B cell (primary cell): Measurements from ENCODE around the gene NUBP2. TPM values are rescaled to one million over a fixed set of nuclear protein-coding genes. Genes with fewer than 3 reads are reported as not detected.

ENCODE experiments used
- ATAC-seq: fragments of 200-7000 bp; cut with Tn5 transposase; one replicate; pipeline ENCODE4 v1.10.0; 2021; ENCODE audit warnings: low read depth, mild to moderate bottlenecking, moderate number of reproducible peaks, moderate library complexity
- CTCF ChIA-PET: fragments of 350-600 bp; sonication (Branson Sonifier 250); formaldehyde crosslinking; loops from one replicate; lab custom pipeline; 2021; ENCODE audit warnings: antibody characterized with exemption, inconsistent platforms; lab: Charles Lee
- POLR2A ChIA-PET: fragments of 350-600 bp; sonication (Branson Sonifier 250); formaldehyde crosslinking; loops from one replicate; lab custom pipeline; 2021; ENCODE audit warnings: antibody characterized with exemption; lab: Charles Lee
- DNase-seq: peaks from one replicate; pipeline ENCODE4 v3.0.0; 2013
- H2AFZ ChIP-seq: 2 replicates; pipeline ENCODE4 v1.6.1; 2012; ENCODE audit warnings: mild to moderate bottlenecking, low read depth, low read length; ENCODE audit not compliant: insufficient read depth, poor library complexity, severe bottlenecking
- H3K27ac ChIP-seq, 2 donors: 1 replicate in 1 of 2; 2 replicates in 1 of 2; pipeline ENCODE4 v1.5.1; 2012 to 2013; ENCODE audit warnings: low read length in 2 of 2, mild to moderate bottlenecking in 2 of 2, moderate library complexity in 1 of 2
- H3K27me3 ChIP-seq, 4 experiments: fragments of 200-600 bp in 1 of 4; sonication (generic) in 1 of 4; replicated peaks in 1 of 4; 1 replicate in 2 of 4; 2 replicates in 2 of 4; pipeline versions ENCODE4 v1.6.1 to v1.7.0; 2013 to 2016; ENCODE audit warnings: low read length in 3 of 4, mild to moderate bottlenecking in 2 of 4, mixed read lengths in 1 of 4, moderate library complexity in 1 of 4; ENCODE audit not compliant: insufficient read depth in 4 of 4, control insufficient read depth in 3 of 4; ENCODE audit errors: control extremely low read depth in 1 of 4
- H3K36me3 ChIP-seq, 2 experiments: replicated peaks in 1 of 2; 1 replicate in 1 of 2; 2 replicates in 1 of 2; pipeline versions ENCODE4 v1.6.1 to v1.7.1; 2013; ENCODE audit warnings: low read length in 1 of 2; ENCODE audit not compliant: insufficient read depth in 2 of 2, control insufficient read depth in 1 of 2; ENCODE audit errors: control extremely low read depth in 1 of 2, extremely low read depth in 1 of 2
- H3K4me1 ChIP-seq, 2 donors: fragments of 200-600 bp in 1 of 2; sonication (generic) in 1 of 2; 1 replicate in 1 of 2; 2 replicates in 1 of 2; pipeline versions ENCODE4 v1.5.1 to v1.6.1; 2013 to 2017; ENCODE audit warnings: low read length in 2 of 2; ENCODE audit not compliant: control insufficient read depth in 2 of 2, insufficient read depth in 2 of 2
- H3K4me2 ChIP-seq: replicated peaks from 2 replicates; pipeline ENCODE3; 2012; ENCODE audit warnings: mild to moderate bottlenecking, low read depth, low read length; ENCODE audit not compliant: poor library complexity, severe bottlenecking
- H3K4me3 ChIP-seq, 5 experiments: fragments of 200-600 bp in 1 of 5; sonication (generic) in 1 of 5; 1 replicate in 3 of 5; 2 replicates in 2 of 5; pipeline versions ENCODE4 v1.5.1 to v1.7.0; 2011 to 2016; ENCODE audit warnings: low read length in 4 of 5, mild to moderate bottlenecking in 4 of 5, low read depth in 2 of 5, control low read depth in 1 of 5, moderate library complexity in 1 of 5; ENCODE audit not compliant: insufficient read depth in 1 of 5; ENCODE audit errors: control extremely low read depth in 1 of 5, extremely low read depth in 1 of 5
- H3K79me2 ChIP-seq: fragments of 200-600 bp; sonication (generic); one replicate; pipeline ENCODE4 v1.6.0; 2016; ENCODE audit warnings: low read length; ENCODE audit not compliant: control insufficient read depth, insufficient read depth
- H3K9ac ChIP-seq: fragments of 200-600 bp; sonication (generic); 2 replicates; pipeline ENCODE4 v1.6.1; 2017; ENCODE audit warnings: mild to moderate bottlenecking, low read length, moderate library complexity
- H3K9me3 ChIP-seq, 3 donors: one replicate each; pipeline versions ENCODE4 v1.6.1 to v1.7.1; 2013; ENCODE audit warnings: low read length in 2 of 3; ENCODE audit not compliant: control insufficient read depth in 2 of 3, insufficient read depth in 1 of 3; ENCODE audit errors: control extremely low read depth in 1 of 3
- H4K20me1 ChIP-seq: 2 replicates; pipeline ENCODE4 v1.6.0; 2012; ENCODE audit warnings: mild to moderate bottlenecking, low read length; ENCODE audit not compliant: insufficient read depth, control insufficient read depth, poor library complexity, severe bottlenecking
- H3K27ac Mint-ChIP-seq: one replicate; pipeline ENCODE4 v1.8.0; 2021; ENCODE audit warnings: mixed read lengths
- H3K27me3 Mint-ChIP-seq: one replicate; pipeline ENCODE4 v1.8.0; 2021; ENCODE audit warnings: mixed read lengths
- H3K4me1 Mint-ChIP-seq: one replicate; pipeline ENCODE4 v1.8.0; 2021; ENCODE audit warnings: mixed read lengths
- H3K4me3 Mint-ChIP-seq: one replicate; pipeline ENCODE4 v1.8.0; 2021; ENCODE audit warnings: mixed read lengths
- H3K9me3 Mint-ChIP-seq: one replicate; pipeline ENCODE4 v1.8.0; 2022; ENCODE audit warnings: mixed read lengths; ENCODE audit not compliant: insufficient read depth
- CTCF ChIP-seq: fragments of 200-600 bp; IDR thresholded peaks from one replicate; pipeline ENCODE4 v1.8.0; 2022; ENCODE audit warnings: antibody characterized with exemption, mild to moderate bottlenecking
- EZH2 ChIP-seq: IDR thresholded peaks from 2 replicates; pipeline ENCODE4 v1.6.1; 2012; ENCODE audit warnings: borderline replicate concordance, low read depth, mild to moderate bottlenecking, moderate library complexity, low read length; ENCODE audit not compliant: insufficient read depth, poor library complexity, severe bottlenecking
- WGBS: methylation state at CpG from one replicate; pipeline ENCODE4 v1.1.5; 2013; ENCODE audit warnings: missing lambda C conversion rate; ENCODE audit not compliant: insufficient coverage; 5-methylcytosine and 5-hydroxymethylcytosine counted together
- intact Hi-C: fragments of 100-400 bp; cut with micrococcal nuclease; formaldehyde crosslinking; loops from one replicate; pipeline ENCODE4 v1.10.0; 2022
- polyA plus RNA-seq: library from polyadenylated mRNA; depleted of rRNA; stranded (reverse); fragments of >200 nt; gene quantifications from 2 replicates; pipeline ENCODE4 v1.2.3, GENCODE V29; 2012
- total RNA-seq, 2 donors: library from RNA; stranded (reverse); fragments of 120-200 nt in 1 of 2; gene quantifications; 1 replicate in 1 of 2; 2 replicates in 1 of 2; pipeline versions ENCODE4 v1.2.3 to v1.2.4, GENCODE V29; 2013 to 2022

The NUBP2 gene
- total and polyA plus RNA-seq, 2 donors (not counting 1 experiment from before 2014, with no cell fraction given): 50.2 to 71.7 TPM

GRCh38 chr16:1745900-1746692 lies 36.7 kb upstream of the NUBP2 start:
- Histone ChIP-seq H3K9ac (no peak overlapping the region), H3K36me3 (peaks cover 0 to 67% of the 10 kb centered on the region in 2 experiments), H3K4me2 (no peak overlapping the region), H3K79me2 (peaks cover 58% of the 10 kb centered on the region), H3K27ac (no peak overlapping the region), H3K27me3 (no peaks in the 10 kb centered on the region), H3K4me3 (no peak overlapping the region), H3K9me3 (no peaks in the 10 kb centered on the region), H3K4me1 (no peaks in the 10 kb centered on the region), H4K20me1 (peaks cover 57% of the 10 kb centered on the region), H2AFZ (no peak overlapping the region)
- Mint-ChIP-seq H3K4me1 (no peaks in the 10 kb centered on the region), H3K4me3 (no peak overlapping the region), H3K27me3 (no peaks in the 10 kb centered on the region), H3K27ac (no peak overlapping the region), H3K9me3 (no peaks in the 10 kb centered on the region)
- TF ChIP-seq CTCF: no peak
- TF ChIP-seq EZH2: no peak
- WGBS: 98% methylated on average over 25 of the region's 29 CpGs
- DNase-seq (no peak), ATAC-seq (no peak)
- intact Hi-C loops: no loop called here
- ChIA-PET POLR2A (no interaction called here), CTCF (interaction anchor here (0.9 kb wide), 1 partner anchor 35 kb away, joined by 3 read pairs; no protein-coding TSS in a partner anchor)

GRCh38 chr16:1746693-1747195 lies 36.0 kb upstream of the NUBP2 start:
- H3K27me3 Mint-ChIP-seq: no peaks in the 10 kb centered on the region
- Histone ChIP-seq H2AFZ (no peak overlapping the region), H4K20me1 (peaks cover 52% of the 10 kb centered on the region), H3K4me2 (no peak overlapping the region), H3K9ac (no peak overlapping the region), H3K36me3 (peaks cover 0 to 68% of the 10 kb centered on the region in 2 experiments), H3K79me2 (peaks cover 51% of the 10 kb centered on the region), H3K27ac (no peak overlapping the region), H3K9me3 (no peaks in the 10 kb centered on the region), H3K27me3 (no peaks in the 10 kb centered on the region), H3K4me1 (no peaks in the 10 kb centered on the region), H3K4me3 (no peak overlapping the region)
- ChIA-PET POLR2A (no interaction called here), CTCF (no interaction called here)
- DNase-seq (no peak), ATAC-seq (no peak)
- peak overlapping the region; percentile 41 for H3K27ac Mint-ChIP-seq
- no peak for TF ChIP-seq EZH2
- no peak for TF ChIP-seq CTCF
- intact Hi-C loops: no loop called here
- 98% methylated on average over 31 of the region's 31 CpGs for WGBS
- H3K4me3 Mint-ChIP-seq: no peak overlapping the region
- H3K9me3 Mint-ChIP-seq: no peaks in the 10 kb centered on the region
- no peaks in the 10 kb centered on the region for H3K4me1 Mint-ChIP-seq
